ENCODE data around the gene ALG9. TPM values are rescaled to one million over a fixed set of nuclear protein-coding genes. Genes with fewer than 3 reads are reported as not detected.

ALG9 gene, protein sequence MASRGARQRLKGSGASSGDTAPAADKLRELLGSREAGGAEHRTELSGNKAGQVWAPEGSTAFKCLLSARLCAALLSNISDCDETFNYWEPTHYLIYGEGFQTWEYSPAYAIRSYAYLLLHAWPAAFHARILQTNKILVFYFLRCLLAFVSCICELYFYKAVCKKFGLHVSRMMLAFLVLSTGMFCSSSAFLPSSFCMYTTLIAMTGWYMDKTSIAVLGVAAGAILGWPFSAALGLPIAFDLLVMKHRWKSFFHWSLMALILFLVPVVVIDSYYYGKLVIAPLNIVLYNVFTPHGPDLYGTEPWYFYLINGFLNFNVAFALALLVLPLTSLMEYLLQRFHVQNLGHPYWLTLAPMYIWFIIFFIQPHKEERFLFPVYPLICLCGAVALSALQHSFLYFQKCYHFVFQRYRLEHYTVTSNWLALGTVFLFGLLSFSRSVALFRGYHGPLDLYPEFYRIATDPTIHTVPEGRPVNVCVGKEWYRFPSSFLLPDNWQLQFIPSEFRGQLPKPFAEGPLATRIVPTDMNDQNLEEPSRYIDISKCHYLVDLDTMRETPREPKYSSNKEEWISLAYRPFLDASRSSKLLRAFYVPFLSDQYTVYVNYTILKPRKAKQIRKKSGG
- 77.6 and 84.0 TPM in 2 replicates for total RNA-seq (2013; cell fraction: nucleolus; rRNA removed)
- total RNA-seq (2014; rRNA removed) (26.8 and 31.0 TPM in 2 replicates), total RNA-seq (2014; rRNA removed; fragmentation: Illumina TruSeq; extraction: Trizol) (25.4 and 27.4 TPM in 2 replicates), total RNA-seq (2021) (22.5 and 22.7 TPM in 2 replicates), polyA plus RNA-seq (2011; rRNA removed) (41.6 and 44.5 TPM in 2 replicates), polyA plus RNA-seq (2014; fragmentation: Illumina TruSeq; extraction: Trizol) (33.4 and 40.3 TPM in 2 replicates), polyA plus RNA-seq (2014; fragmentation: Nextera tagmentation; extraction: Ambion mirVana) (10 to 100 TPM; 10.8 to 22.1 TPM), polyA plus RNA-seq (2014; rRNA removed) (20.3 and 23.5 TPM in 2 replicates), polyA plus RNA-seq (2016; fragmentation: Nextera tagmentation; extraction: Ambion mirVana) (10 to 100 TPM; 25.4 to 25.6 TPM), polyA minus RNA-seq (2011; rRNA and poly(A)+ RNA removed) (52.8 and 58.2 TPM in 2 replicates), Bru-seq, nascent RNA (percentile 86 among the genes with signal in this experiment), BruChase-seq, experiment 1, labeled RNA remaining after a 6-hour chase (percentile 89 among the genes with signal in this experiment), BruChase-seq, experiment 2, labeled RNA remaining after a 2-hour chase (percentile 90 among the genes with signal in this experiment)
- 22.7 TPM for polyA plus RNA-seq (2011; ENCODE audit: low read depth)
- 34.1 and 41.8 TPM in 2 replicates for polyA plus RNA-seq (2011; cell fraction: cytosol; rRNA removed)
- polyA plus RNA-seq (2011; cell fraction: nucleus; rRNA removed) = 53.3 and 73.5 TPM in 2 replicates
- polyA plus RNA-seq (2012) = 27.5 and 27.8 TPM in 2 replicates
- 14.6 and 20.1 TPM in 2 replicates for polyA minus RNA-seq (2011; cell fraction: cytosol; rRNA and poly(A)+ RNA removed)
- 37.0 and 51.2 TPM in 2 replicates for polyA minus RNA-seq (2011; cell fraction: nucleus; rRNA and poly(A)+ RNA removed)
- long read RNA-seq, experiment 1, transcript ALG9-214 (15 exons, 2,028 nt) = major isoform, 7 of 26 reads
- long read RNA-seq, experiment 1, partial matches to known transcripts = 0 of 26 reads
- long read RNA-seq, experiment 1, other reads (novel, unspliced or antisense) = 11 of 26 reads
- long read RNA-seq, experiment 2, transcript ALG9-201 (15 exons, 2,345 nt) = minor isoform, 32 of 181 reads
- long read RNA-seq, experiment 2, transcript ALG9-215 (15 exons, 2,069 nt) = minor isoform, 24 of 181 reads
- long read RNA-seq, experiment 2, transcript ALG9-214 (15 exons, 2,028 nt) = major isoform, 63 of 181 reads
- long read RNA-seq, experiment 2, partial matches to known transcripts = 6 of 181 reads
- long read RNA-seq, experiment 2, other reads (novel, unspliced or antisense) = 52 of 181 reads

DNA sequence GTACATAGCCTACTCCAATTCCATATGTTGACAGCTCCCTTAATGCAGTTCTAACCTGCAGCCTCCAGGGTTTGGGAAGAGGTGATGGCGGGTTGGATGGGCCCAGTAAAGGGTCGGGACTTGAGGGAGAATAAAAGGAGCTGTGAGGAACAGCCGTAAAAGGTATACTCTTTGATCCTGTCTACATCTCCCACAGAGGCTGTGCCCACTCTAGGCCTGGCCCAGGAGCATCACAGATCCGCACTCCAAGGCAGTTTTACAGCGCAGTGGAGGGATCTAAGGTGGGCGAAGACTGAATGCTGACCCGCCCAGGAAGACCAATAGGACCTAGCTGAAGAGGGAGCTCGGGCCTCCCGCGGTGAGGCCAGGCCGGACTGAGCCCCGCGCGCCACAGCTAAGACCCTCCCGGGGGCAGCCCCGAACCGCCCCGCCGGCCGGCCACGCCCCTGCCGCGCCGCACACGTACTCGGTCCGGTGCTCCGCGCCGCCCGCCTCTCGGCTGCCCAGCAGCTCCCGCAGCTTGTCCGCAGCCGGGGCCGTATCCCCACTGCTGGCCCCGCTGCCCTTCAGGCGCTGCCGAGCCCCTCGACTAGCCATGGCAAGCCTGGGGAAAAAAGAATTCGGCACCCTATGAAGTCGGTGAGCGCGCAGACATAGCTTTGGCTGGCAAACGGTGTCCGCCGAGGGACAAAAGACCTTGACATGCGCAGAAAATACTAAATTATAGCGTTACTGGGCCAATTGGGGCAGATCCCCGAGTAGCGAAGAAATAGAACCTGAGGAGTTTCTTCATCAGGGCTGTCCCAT is at the start of gene ALG9:
ALG9 (minus strand) TSS at position 696 of the 807 bp plus-strand sequence; CDS start at position 597, 99 bp downstream.
- Histone ChIP-seq H3K4me1 (ENCODE audit: control insufficient read depth, insufficient read depth, low read length) (peaks cover 4% of the 10 kb centered on the region; the same call in 1 of the 2 replicates), H3K9me3 (replicated peaks; ENCODE audit: control insufficient read depth, insufficient read depth, low read length) (no peaks in the 10 kb centered on the region), H3K79me2 (ENCODE audit: control insufficient read depth, insufficient read depth, low read length) (peaks cover 10% of the 10 kb centered on the region), H3K27ac (ENCODE audit: control insufficient read depth, insufficient read depth) (peak within 1 kb of the TSS; percentile 72), H4K20me1 (ENCODE audit: control insufficient read depth, insufficient read depth) (no peaks in the 10 kb centered on the region), H3K36me3 (ENCODE audit: control insufficient read depth in 2 of 2, insufficient read depth in 2 of 2, low read length in 1 of 2) (peaks cover 0 to 10% of the 10 kb centered on the region in 2 experiments; a peak in 1 of 4 replicates), H3K9ac (ENCODE audit: control insufficient read depth, insufficient read depth, low read length) (peak within 1 kb of the TSS; percentile 64), H3K4me3 (peak within 1 kb of the TSS; percentile 79), H3K4me2 (ENCODE audit: control insufficient read depth, insufficient read depth) (peak within 1 kb of the TSS; percentile 91), H2AFZ (ENCODE audit: control insufficient read depth, low read depth, low read length) (peak within 1 kb of the TSS; percentile 93), H3K27me3 (replicated peaks in 1 of 2; ENCODE audit: control insufficient read depth in 2 of 2, insufficient read depth in 2 of 2, low read length in 1 of 2) (no peaks in the 10 kb centered on the region)
- peak; percentile 96 for ATAC-seq
- no peak for FAIRE-seq
- whole genome bisulfite sequencing (ENCODE audit: insufficient coverage, insufficient replicate concordance, low lambda C conversion rate, missing lambda C conversion rate) = under 1% methylated on average over 51 of the region's 51 CpGs
- TSS peak; percentile 61 for BruUV-seq (replicated peaks)
- RAD21 ChIA-PET (ENCODE audit: unreplicated experiment) = interaction anchor here (0.6 to 2.5 kb wide), 22 partner anchors 9 to 764 kb away, joined by 3 to 13 read pairs (median 3); partner anchors contain the start of gene CFAP68
- SMC1A ChIA-PET (ENCODE audit: uncharacterized antibody, unreplicated experiment) = interaction anchor here (0.8 to 3.2 kb wide), 14 partner anchors 9 to 356 kb away, joined by 3 to 14 read pairs (median 4); no protein-coding TSS in a partner anchor
- in situ Hi-C loops (cut with MboI) (no loop called here), intact Hi-C loops (cut with micrococcal nuclease; ENCODE audit: unreplicated experiment) (loop anchor here (10.0 kb wide), 1 partner anchor 354 kb away; the partner anchor contains the start of gene PTS)
- peak; percentile 56 for DNase-seq (ENCODE audit: low read depth, low spot score)
- CTCF ChIA-PET = interaction anchor here (0.6 to 3.2 kb wide), 20 partner anchors 7 to 409 kb away, joined by 3 to 21 read pairs (median 4); partner anchors contain the start of genes CFAP68, FDXACB1 and SIK2
- POLR2A ChIA-PET = interaction anchor here (0.6 to 1.4 kb wide), 14 partner anchors 9 to 1553 kb away, joined by 3 to 12 read pairs (median 4); no protein-coding TSS in a partner anchor
- TF ChIP-seq BMI1 (IDR thresholded peaks at IDR 0.05; ENCODE audit: borderline replicate concordance) (no peak), POLR2AphosphoS2 (IDR thresholded peaks at IDR 0.05; ENCODE audit: low read depth, low read length) (peak; percentile 48; the same call in 1 of the 2 replicates), SP1 (IDR thresholded peaks at IDR 0.05; ENCODE audit: low read depth, low read length) (no peak), USF1 (IDR thresholded peaks at IDR 0.05; ENCODE audit: borderline replicate concordance, extremely low read length, insufficient read depth, low read depth, low read length) (no peak), SRF (IDR thresholded peaks at IDR 0.05; ENCODE audit: low read depth in 2 of 2, low read length in 2 of 2) (no peak)
- TF ChIP-seq, protein P1, sequence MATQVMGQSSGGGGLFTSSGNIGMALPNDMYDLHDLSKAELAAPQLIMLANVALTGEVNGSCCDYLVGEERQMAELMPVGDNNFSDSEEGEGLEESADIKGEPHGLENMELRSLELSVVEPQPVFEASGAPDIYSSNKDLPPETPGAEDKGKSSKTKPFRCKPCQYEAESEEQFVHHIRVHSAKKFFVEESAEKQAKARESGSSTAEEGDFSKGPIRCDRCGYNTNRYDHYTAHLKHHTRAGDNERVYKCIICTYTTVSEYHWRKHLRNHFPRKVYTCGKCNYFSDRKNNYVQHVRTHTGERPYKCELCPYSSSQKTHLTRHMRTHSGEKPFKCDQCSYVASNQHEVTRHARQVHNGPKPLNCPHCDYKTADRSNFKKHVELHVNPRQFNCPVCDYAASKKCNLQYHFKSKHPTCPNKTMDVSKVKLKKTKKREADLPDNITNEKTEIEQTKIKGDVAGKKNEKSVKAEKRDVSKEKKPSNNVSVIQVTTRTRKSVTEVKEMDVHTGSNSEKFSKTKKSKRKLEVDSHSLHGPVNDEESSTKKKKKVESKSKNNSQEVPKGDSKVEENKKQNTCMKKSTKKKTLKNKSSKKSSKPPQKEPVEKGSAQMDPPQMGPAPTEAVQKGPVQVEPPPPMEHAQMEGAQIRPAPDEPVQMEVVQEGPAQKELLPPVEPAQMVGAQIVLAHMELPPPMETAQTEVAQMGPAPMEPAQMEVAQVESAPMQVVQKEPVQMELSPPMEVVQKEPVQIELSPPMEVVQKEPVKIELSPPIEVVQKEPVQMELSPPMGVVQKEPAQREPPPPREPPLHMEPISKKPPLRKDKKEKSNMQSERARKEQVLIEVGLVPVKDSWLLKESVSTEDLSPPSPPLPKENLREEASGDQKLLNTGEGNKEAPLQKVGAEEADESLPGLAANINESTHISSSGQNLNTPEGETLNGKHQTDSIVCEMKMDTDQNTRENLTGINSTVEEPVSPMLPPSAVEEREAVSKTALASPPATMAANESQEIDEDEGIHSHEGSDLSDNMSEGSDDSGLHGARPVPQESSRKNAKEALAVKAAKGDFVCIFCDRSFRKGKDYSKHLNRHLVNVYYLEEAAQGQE (IDR thresholded peaks at IDR 0.05; ENCODE audit: low read depth, low read length) = no peak

All from GM12878 (cell line).